GM21723 (cell line): ENCODE data around the gene SLC44A4.
A peak's percentile ranks its signal among the peaks of the same experiment; 100 is the strongest.
"Not testable (repeated sequence)": the region's sequence is repeated elsewhere in the genome, so short reads cannot be mapped to it uniquely, and the experiment has no call there.

Experiments
- ATAC-seq: cut with Tn5 transposase; IDR thresholded peaks from one replicate; pipeline ENCODE4 v1.9.1; 2021; ENCODE audit warnings: mild to moderate bottlenecking, moderate library complexity; ENCODE audit not compliant: unreplicated experiment

Gene SLC44A4

DNA sequence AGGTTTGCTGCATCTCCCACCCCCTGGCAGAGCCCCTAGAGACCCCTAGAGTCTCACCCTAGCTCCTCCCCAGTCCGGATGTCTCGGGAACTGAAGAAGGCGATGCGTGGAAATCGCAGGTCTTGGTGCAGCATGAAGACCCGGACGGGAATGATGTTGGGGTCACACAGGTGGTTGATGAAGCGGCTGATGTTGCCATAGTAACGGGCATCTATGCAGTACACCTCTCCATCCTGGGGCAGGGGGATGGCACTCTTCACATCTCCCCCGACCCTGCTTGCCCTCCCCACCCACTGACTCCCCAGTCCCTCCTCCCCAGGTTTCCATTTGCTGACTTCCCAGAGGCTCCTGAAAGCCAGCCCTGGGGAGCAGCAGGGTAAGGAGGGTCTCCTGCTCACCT is 1.8 kb upstream of the SLC44A4 start:
- ATAC-seq = no peak

DNA sequence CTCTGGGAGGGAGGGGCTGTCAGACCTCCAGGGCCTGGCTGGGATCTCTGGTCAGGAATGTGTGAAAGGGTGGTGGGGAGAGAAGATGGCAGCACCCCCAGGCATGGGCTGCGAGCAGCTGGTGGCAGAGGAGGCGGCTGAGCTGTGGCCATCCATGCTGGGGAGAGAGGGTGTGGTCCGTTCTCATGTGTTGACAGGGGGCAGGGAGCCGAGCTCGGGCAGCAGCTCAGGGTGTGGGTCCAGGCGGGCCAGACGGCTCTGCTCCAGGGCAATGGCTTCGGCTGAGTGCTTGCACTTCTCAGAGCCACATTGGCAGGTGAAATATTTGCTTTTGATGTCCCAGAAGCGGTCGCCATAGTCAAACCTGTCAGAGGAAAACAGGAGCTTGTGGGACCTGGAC is 1.1 kb upstream of the SLC44A4 start:
- no peak for ATAC-seq

DNA sequence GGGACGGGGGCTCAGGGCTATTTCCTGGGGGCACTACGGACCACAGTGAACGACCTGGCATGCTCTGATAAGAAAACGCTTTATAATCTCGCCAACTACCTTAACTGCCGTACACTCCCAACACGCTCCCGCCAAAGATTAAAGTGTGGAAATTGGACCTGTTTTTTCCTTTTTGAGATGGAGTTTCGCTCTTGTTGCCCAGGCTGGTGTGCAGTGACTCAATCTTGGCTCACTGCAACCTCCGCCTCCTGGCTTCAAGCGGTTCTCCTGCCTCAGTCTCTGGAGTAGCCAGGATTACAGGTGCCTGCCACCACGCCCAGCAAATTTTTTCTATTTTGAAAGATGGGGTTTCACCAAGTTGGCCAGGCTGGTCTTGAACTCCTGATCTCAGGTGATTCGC is 346 bp upstream of the SLC44A4 start:
- no peak for ATAC-seq

DNA sequence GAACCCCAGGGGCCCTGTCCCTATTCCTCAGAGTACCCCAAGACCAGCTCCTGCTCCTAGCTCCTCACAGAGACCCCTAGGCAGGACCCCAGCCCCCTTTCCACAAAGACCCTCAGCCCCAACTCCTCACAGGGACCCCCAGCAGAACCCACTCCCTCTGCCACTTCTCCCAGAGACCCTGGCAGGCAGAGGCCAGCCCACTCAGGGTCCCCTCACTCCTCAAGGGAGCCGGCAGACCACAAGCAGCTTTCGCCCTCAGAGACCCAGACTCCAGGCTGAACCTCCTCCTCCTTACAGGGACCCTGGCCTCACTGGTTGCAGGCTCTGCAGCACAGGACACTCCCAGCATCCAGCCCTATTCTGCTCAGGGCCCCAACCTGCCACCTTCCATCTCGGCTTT is 575 bp downstream of the SLC44A4 start:
- no peak for ATAC-seq

DNA sequence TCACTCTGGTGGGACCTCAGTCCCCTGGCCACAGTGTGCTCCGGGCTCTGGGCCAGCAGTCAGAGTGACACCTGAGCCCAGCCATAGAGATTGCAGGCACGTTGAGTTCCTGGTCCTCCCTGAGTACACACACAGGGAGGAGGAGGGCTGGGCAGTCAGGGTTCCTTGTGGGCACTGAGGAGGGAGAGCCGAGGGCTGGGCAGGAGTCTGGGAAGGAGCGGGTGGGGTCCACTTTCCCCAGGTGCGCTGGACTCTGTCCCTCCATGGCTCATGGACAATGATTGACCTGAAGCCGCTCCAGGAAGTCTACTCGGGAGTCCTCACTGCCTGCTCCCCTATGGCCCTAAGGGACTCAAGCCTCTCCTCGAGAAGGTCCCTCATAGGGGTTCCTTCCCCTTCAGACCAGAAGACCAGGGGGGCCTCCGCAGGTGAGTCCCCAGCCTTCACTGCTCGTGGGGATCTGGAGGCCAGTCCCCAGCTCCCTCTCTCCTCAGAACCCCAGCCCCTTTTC is 1.1 kb downstream of the SLC44A4 start:
- no peak for ATAC-seq

DNA sequence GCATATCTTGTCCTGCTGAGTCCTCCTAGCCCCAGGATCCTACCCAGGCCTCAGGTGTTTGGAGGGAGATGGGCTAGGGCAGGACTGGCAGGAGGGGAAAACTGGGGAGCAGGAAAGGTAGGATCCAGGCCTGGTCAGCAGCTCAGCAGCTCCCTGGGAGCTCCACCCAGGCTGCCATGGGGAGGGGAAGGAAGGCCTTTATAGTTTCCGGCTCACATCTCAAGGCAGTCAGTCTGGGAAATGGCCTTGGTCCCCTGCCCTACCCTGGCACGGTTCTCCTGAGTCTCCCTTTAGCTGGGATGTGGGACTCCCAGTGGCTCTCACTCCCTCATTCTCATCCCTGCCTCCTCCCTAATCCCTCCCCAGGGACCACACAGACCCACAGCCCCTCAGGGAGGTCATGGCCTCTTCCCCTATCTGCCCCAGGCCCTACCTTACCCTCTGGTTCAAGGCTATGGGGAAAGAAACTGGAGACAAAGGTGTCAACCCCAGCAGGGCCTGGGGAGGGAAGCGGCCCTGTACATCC is 1.6 kb downstream of the SLC44A4 start:
- ATAC-seq = no peak

DNA sequence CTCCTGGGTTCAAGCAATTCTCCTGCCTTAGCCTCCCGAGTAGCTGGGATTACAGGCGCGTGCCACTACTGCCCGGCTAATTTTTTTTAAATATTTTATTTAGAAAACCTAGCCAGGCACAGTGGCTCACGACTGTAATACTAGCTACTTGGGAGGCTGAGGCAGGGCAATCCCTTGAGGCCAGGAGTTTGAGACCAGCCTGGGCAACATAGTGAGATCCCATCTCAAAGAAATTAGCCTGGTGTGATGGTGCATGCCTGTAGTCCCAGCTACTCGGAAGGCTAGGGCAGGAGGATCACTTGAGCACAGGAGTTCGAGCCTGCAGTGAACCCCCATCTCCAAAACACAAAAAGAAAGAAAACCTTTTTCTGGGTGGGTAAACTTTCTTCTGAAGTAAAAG is 2.4 kb downstream of the SLC44A4 start:
- no peak for ATAC-seq

DNA sequence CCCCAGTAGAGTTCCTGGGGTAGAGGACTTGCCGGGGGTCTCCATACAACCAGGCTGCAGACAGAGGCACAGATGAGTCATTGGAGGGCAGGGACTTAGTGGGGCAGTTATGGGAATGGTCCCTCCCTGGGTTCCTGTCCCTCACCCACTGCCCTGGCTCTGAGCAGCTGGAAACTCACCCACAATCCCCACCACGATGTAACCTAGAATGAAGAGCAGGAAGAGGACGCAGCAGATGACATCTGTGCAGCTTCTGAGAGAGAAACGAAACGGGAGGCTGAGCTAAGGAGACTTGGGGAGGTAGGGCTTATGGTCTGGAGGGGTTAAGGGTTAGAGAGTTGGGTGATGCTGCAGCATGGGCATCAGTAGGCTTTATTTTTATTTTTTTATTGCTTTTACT is 2.9 kb downstream of the SLC44A4 start:
- no peak for ATAC-seq

DNA sequence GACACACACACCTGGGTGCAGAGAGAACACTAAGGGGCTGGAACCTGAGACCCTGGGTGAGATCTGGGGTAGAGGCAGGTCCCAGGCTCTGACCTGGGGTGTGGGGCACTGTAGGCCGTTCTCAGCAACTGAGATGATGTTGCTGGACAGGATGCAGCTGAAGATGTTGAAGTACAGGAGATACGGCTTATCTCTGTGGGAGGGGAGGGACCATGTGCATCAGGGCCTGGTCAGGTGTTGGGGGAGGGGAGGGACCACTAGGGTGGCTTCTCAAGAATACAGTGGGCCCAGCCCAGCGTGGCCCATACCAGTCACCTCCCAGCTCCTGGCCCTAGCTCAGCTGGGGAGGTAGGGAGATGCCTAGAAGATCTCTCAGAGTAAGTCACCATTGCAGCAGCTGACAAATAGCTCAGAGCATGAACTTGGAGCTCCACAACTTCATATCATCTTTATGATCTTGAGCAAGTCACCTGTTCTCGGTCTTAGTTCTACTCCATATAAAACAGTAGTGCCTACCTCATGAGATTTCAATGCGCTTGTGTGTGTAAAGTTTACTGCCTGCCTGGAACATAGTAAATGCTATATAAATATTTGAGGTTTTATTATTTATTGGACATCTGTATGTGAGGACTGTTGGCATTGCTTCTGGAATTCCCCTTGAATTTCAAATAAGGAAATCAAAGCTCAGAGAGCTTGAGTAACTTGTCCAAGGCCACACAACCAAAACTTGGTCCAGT is 3.8 kb downstream of the SLC44A4 start:
- ATAC-seq = no peak

DNA sequence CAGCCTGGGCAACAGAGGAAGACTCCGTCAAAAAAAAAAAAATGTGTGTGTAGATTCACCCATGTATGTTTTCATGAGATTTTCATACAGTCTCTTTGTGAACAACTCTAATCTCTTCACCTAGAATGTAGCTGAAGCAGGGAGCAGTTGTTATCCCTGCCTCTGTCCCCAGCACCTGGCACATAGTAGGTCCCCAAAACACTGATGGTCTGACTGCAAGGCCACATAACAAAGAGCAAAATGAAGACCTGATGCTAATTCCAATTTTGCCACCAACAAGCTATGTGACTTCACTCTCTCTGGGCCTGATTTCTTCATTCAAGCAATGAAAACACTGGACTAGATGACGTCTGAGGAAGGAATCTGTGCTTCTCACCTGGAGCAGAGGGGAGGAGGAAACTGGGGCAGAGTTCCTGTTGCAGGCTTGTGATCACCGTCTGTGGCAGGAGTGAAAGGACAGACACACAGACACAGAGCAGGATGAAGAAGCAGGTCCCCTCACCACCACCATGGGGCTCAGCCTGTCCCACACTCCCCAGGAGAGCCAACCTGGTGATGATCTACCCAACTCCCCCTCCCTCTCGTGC is 4.6 kb downstream of the SLC44A4 start:
- ATAC-seq = no peak

DNA sequence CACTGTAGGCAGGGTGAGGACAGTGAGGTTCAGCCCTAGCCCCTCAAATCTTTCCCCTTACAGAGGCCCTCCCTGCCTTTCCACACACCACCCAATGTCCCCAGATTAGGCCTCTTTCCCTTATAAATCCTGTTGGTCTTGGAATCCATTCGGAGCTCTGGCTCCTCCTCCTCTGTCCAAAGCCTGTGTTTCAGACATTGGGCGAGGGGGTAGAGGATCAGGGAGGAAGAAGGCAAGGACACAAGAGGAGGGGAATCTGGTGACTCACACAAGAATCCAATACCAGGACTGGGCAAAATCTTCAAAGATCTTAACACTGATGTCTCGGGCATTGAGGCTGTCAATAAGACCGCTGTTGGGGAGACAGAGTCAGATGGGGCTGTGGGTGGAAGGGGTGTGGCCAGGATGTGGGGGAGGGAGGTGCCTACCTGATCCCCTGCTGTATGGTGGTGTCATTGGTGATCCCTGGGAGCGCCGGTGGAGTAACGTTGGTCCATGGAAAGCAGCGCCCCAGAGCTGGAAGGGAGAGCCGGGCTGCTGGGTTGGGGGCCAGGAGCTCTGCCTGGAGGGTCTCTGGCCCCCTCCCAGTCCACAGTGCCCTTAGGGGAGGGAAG is 7.6 kb downstream of the SLC44A4 start:
- no peak for ATAC-seq

DNA sequence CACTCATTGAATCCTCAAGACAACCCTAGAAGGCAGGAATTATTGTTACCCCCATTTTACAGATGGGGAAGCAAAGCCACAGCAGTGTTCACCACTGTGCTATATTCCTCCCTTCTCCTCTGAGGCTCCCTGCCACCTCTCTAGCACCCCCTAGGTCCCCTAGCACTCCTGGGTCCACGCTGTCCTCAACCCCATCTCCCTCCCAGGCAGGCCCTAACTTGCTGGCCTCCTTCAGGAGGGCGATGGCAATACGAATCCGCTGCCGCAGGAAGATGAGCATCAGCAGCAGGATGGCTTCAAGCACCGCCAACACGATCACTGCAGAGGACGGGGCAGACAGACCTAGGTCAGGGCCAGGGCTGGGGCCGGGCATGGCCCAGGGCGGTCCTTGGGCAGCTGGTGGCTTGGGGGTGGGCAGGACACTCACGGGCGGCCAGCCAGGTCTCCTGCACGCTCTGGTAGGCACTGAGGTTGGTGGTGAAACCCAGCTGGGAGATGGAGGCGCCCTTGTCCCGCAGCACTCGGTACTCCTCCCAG is 8.3 kb downstream of the SLC44A4 start:
- ATAC-seq = no peak

DNA sequence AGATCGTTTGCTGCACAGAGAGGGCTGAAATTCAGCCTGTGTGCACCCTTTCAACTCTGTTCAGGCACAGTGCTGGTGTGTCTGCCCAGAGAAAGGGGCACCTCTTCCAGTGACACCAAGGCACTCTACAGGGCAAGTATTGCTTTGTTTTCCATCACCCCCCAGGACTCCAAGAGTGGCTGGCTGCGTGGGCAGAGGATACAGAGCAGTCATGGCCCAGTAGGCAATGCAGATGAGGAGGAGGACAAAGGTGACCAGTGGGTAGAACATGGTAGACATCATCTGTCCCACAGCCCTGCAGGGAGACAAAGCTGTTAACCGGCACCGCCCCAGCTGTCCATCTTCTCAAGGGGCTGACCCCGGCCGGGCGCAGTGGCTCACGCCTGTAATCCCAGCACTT is 9.5 kb downstream of the SLC44A4 start:
- no peak for ATAC-seq

DNA sequence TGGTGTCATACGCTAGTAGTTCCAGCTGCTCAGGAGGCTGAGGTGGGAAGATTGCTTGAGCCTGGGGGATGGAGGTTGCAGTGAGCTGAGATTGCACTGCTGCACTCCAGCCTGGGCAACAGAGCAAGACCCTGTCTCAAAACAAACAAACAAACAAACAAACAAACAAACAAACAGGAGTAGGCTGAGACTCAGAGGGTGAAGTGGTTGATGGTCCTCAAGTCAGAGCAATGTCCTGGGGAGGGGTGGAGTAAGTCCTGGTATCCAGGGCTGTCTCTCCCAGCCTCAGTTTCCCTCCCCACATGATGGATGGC is 10.2 kb downstream of the SLC44A4 start:
- not testable (repeated sequence) for ATAC-seq

DNA sequence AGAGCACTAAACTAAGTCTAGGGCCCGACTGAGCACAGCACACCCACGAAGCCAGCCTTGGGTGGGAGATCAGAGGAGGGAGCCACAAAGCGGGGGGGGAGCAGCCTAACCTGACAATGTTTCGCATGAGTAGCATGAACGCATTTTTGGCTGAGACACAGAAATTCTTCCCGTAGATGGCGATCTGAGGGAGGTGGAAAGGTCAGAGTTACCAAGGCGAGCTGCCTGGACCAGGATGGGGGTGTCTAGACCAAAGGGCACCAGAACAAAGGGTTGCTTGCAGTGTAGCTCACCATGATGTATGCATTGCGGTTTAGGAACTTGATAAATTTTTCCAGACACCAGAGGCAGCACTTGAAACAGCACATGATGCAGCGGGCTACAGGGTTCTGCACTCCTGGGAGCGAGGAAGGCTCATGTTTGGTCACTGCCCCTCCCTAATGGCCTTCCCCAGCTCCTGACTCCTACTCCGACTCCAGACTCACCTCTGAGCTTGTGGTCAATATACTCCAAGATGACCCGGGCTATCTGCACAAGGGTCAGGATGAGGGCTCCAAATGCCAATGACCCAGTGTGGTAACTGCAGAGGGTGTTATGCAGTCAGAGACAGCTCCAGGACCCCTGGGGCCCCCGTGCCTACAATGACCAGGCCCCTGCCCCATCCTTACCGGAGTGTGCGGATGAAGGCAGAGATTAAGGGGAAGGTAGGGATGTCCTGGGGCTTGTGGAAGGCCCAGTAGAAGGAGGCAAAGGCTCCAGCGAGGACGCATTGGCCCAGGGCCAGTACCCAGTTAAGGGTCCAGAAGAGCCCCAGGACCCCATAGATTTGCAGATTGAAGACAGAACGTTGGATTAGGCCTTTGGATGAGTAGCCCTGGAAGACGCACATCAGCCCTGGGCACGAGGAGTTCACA is 13.3 kb downstream of the SLC44A4 start:
- ATAC-seq = no peak

DNA sequence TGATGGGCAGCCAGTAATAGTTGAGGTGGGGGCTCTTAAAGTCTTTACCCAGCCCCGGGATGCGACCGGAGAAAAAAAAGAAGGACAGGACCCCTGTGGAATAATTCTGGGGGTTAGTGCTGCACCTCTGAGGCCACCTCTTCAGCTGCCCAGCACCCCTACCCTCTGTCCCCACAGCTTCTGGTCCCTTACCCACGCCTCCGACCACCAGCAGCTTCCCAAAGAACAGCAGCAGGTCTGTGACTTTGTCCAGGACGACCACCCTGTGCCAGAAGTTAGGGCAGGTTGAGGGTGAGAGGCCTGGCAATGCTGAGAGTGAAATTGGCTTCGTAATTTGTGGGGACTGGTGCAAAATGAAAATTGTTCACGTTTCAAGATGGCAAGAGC is 14.0 kb downstream of the SLC44A4 start:
- ATAC-seq = no peak

DNA sequence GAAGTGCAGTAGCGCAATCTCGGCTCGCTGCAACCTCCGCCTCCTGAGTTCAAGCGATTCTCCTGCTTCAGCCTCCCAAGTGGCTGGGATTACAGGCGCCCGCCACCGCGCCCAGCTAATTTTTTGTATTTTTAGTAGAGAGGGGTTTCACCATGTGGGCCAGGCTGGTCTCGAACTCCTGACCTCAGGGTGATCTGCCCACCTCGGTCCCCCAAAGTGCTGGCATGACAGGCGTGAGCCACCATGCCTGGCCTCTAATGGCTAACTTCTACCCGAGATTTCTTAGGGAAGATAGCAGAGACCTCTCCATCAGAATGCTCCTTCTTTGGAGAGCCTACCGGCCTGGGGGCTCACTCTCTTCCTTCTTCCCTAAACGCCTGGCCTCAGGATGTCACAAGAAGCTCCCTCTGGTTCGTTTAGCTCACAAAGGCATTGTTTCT is 14.7 kb downstream of the SLC44A4 start:
- ATAC-seq = not testable (repeated sequence)

DNA sequence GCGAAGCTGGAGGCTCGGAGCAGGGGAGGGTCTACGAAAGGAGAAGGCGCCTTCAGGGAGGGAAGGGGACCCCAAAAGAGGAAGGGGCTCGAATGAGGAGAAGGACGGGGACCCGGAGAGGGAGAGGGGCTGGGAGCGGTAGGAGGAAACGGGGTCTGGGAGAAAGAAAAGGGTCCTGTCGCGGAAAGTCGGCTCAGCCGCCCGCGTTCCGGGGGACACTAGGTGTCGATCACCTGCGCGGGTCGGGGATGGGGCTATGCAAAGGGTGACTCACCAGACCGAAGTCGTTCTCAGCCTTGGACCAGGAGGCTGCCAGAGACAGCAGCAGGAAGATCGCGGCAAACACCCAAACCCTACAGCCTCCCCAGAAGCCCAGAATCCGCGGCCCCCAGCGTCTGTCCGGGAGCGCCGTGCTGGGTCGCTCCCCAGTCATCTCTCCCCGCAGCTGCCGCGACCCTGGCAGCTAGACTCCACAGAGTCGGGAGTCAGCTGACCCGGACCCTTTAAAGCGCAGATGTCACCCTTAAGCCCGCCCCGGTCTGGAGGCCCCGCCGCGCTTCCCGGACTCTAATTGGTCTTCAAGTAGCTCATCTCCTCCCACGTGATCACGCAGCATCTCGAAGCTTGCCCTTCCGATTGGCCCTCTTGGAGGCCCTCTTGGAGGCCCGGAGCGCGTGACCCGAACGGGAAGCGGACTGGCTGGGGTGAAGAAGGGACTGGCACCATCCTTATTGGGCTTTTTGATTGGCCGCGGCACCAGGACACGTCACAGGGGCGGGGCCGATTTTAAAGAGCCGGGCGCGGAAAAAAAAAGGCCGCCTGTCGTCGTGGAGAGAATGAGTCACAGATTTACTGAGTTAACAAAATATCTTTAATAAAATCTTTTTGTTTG is 16.2 kb downstream of the SLC44A4 start, which contains the start of gene NEU1:
TSS of gene NEU1 (minus strand) at position 478 of the 892 bp plus-strand sequence. CDS start at position 433, 45 bp downstream.
- ATAC-seq = peak; percentile 89

DNA sequence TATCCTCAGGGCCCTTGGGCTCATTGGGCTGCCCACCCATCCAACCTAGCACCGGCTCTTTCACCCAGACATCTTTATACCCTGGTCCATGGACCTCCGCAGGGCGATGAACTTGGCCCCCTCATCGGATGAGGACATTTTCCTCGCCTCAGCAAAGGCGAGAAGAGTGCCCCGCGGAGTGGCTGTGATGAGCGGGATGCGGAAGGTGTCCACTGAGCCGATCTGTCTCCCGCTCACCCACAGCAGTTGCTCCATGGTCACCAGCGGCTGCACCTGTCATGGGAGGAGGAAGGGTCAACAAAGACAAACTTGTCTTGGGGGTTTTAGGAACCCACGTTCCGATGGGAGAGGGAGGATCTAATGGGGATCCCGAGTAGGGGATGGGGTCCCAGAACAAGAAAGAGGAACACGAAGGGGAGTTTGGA is 16.9 kb downstream of the SLC44A4 start:
- no peak for ATAC-seq

DNA sequence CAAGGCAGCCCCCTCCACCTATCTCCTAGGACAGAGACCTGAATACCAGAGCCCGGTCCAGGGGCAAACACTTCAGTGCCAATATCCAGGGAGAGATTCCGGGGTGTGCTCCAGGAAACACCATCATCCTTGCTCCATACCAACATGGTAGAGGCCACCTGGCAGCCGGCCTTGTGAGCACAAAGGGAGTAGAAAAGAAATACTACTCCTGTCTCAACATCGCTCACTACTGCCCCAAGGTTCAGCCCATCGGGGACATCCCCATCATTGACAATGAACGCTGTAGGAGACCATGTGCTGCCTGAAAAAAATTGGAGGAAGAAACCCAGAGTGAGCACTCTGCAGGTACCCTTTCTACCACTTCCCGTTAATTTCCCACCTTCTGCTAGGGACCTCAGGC is 17.6 kb downstream of the SLC44A4 start:
- ATAC-seq = no peak
